Spleen (tissue), 7 donors: Measurements from ENCODE around the gene MEI1.

Experiments
- POLR2AphosphoS5 ChIP-seq, 3 donors: sonication (generic); formaldehyde crosslinking; IDR thresholded peaks; one replicate each; pipeline ENCODE4 v1.5.1; 2017; ENCODE audit warnings: antibody characterized with exemption in 3 of 3
- TF ChIP-seq, protein P1 (sequence below), 11 experiments: fragments of 200-600 bp in 7 of 11; fragments of 450-650 bp in 4 of 11; sonication (generic) in 4 of 11; IDR thresholded peaks in 8 of 11; conservative IDR thresholded peaks in 3 of 11; 1 replicate in 7 of 11; 2 replicates in 4 of 11; pipeline versions ENCODE4 v1.4.0 to v1.8.0; 2016 to 2021; ENCODE audit warnings: antibody characterized with exemption in 11 of 11, inconsistent platforms in 4 of 11, mild to moderate bottlenecking in 1 of 11
- donor health status: DM: no; HTN: no; CAD: no; lungs with moderate emphysema.
- donor health status: DM: no; HTN: no; CAD: no.
- donor health status: DM: no; HTN: no; CAD: no.

DNA sequence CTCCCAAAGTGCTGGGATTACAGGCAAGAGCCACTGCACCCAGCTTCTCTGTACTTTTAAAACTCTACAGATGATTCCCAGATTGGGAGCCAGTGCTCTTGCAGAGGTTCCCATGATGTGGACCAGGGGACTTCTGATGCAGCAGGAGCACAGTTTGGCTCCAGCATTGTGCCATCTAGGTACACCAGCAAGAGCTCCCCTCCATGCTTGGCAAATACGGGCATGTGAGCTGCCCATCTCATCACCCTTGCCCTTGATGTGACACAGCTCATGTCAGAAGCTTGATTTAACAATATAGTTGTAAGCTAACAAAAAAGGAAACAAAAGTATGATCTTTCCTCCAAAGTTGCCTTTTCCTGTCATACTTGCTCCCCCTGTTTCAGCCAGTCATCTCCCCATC, 39.4 kb upstream of the MEI1 start:
- TF ChIP-seq, protein P1, sequence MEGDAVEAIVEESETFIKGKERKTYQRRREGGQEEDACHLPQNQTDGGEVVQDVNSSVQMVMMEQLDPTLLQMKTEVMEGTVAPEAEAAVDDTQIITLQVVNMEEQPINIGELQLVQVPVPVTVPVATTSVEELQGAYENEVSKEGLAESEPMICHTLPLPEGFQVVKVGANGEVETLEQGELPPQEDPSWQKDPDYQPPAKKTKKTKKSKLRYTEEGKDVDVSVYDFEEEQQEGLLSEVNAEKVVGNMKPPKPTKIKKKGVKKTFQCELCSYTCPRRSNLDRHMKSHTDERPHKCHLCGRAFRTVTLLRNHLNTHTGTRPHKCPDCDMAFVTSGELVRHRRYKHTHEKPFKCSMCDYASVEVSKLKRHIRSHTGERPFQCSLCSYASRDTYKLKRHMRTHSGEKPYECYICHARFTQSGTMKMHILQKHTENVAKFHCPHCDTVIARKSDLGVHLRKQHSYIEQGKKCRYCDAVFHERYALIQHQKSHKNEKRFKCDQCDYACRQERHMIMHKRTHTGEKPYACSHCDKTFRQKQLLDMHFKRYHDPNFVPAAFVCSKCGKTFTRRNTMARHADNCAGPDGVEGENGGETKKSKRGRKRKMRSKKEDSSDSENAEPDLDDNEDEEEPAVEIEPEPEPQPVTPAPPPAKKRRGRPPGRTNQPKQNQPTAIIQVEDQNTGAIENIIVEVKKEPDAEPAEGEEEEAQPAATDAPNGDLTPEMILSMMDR (IDR thresholded peaks at IDR 0.05 in 8 of 11, conservative IDR thresholded peaks at IDR 0.05 in 3 of 11) = no peak
- no peak for TF ChIP-seq POLR2AphosphoS5 (IDR thresholded peaks at IDR 0.05)
